SK-N-MC (cell line): ENCODE data around the gene ANKRD37.

Experiments
- DNase-seq: peaks from one replicate; pipeline ENCODE4 v3.0.0-alpha.2; 2011; ENCODE audit warnings: low read depth, low spot score
- H3K27ac ChIP-seq: fragments of 200-600 bp; sonication (generic); 2 replicates; pipeline ENCODE4 v1.5.1; 2016; ENCODE audit warnings: mixed run types
- H3K36me3 ChIP-seq: fragments of 200-600 bp; sonication (generic); 2 replicates; pipeline ENCODE4 v1.6.1; 2017; ENCODE audit warnings: antibody characterized with exemption, low read length, mixed read lengths; ENCODE audit not compliant: insufficient read depth
- H3K4me3 ChIP-seq: fragments of 200-600 bp; sonication (generic); 2 replicates; pipeline ENCODE4 v1.5.1; 2016
- H3K9ac ChIP-seq: fragments of 200-600 bp; sonication (generic); 2 replicates; pipeline ENCODE4 v1.8.0; 2017; ENCODE audit warnings: mixed run types, mixed read lengths; ENCODE audit not compliant: insufficient read length
- H3K9me3 ChIP-seq: fragments of 200-600 bp; sonication (generic); 2 replicates; pipeline ENCODE4 v1.6.1; 2017; ENCODE audit warnings: low read depth, mild to moderate bottlenecking, antibody characterized with exemption, low read length, moderate library complexity, mixed read lengths
- EZH2 ChIP-seq: fragments of 200-600 bp; sonication (generic); IDR thresholded peaks from one replicate; pipeline ENCODE4 v1.6.1; 2017; ENCODE audit warnings: antibody characterized with exemption
- FOXP2 ChIP-seq: optimal IDR thresholded peaks from 2 replicates; pipeline ENCODE3; 2011; ENCODE audit warnings: mild to moderate bottlenecking, moderate library complexity; ENCODE audit not compliant: insufficient read depth; ENCODE audit errors: extremely low read length, control extremely low read depth
- POLR2AphosphoS5 ChIP-seq: IDR thresholded peaks from 2 replicates; pipeline ENCODE4 v1.6.1; 2012; ENCODE audit warnings: mild to moderate bottlenecking, low read depth, low read length, borderline replicate concordance

Gene ANKRD37

GRCh38 chr4:185398618-185399017 is 2.0 kb downstream of the ANKRD37 start:
- Histone ChIP-seq H3K27ac (no peak overlapping the region), H3K4me3 (no peak overlapping the region), H3K9me3 (no peaks in the 10 kb centered on the region), H3K36me3 (peaks cover 12% of the 10 kb centered on the region; the same call in 1 of the 2 replicates), H3K9ac (no peak overlapping the region)
- TF ChIP-seq EZH2: no peak
- TF ChIP-seq FOXP2: no peak
- TF ChIP-seq POLR2AphosphoS5: no peak
- no peak for DNase-seq

GRCh38 chr4:185399466-185399865 is 2.8 kb downstream of the ANKRD37 start:
- no peak overlapping the region for H3K9ac ChIP-seq
- H3K36me3 ChIP-seq: peaks cover 12% of the 10 kb centered on the region; the same call in 1 of the 2 replicates

GRCh38 chr4:185404031-185404430 is 7.4 kb downstream of the ANKRD37 start:
- DNase-seq: no peak
- no peak overlapping the region for H3K27ac ChIP-seq
- H3K9ac ChIP-seq: no peak overlapping the region
- no peak for TF ChIP-seq POLR2AphosphoS5
- TF ChIP-seq FOXP2: no peak
- no peak for TF ChIP-seq EZH2
- peaks cover 36% of the 10 kb centered on the region for H3K36me3 ChIP-seq
- no peaks in the 10 kb centered on the region for H3K9me3 ChIP-seq
- H3K4me3 ChIP-seq: no peak overlapping the region

More at GRCh38 chr4:185399466-185399865, 2.8 kb downstream of the ANKRD37 start:
- no peak overlapping the region for H3K27ac ChIP-seq
- H3K9me3 ChIP-seq: no peaks in the 10 kb centered on the region
- H3K4me3 ChIP-seq: no peak overlapping the region
- no peak for DNase-seq
- TF ChIP-seq FOXP2 (no peak), POLR2AphosphoS5 (no peak), EZH2 (no peak)

GRCh38 chr4:185405296-185405999 is 8.8 kb downstream of the ANKRD37 start:
- H3K9ac ChIP-seq: no peak overlapping the region
- peaks cover 39% of the 10 kb centered on the region for H3K36me3 ChIP-seq

GRCh38 chr4:185408432-185408831 is 11.8 kb downstream of the ANKRD37 start:
- Histone ChIP-seq H3K4me3 (no peak overlapping the region), H3K27ac (no peak overlapping the region), H3K36me3 (peaks cover 42% of the 10 kb centered on the region), H3K9me3 (no peaks in the 10 kb centered on the region), H3K9ac (no peak overlapping the region)
- no peak for DNase-seq
- no peak for TF ChIP-seq EZH2
- TF ChIP-seq FOXP2: no peak
- no peak for TF ChIP-seq POLR2AphosphoS5

More at GRCh38 chr4:185405296-185405999, 8.8 kb downstream of the ANKRD37 start:
- Histone ChIP-seq H3K9me3 (no peaks in the 10 kb centered on the region), H3K4me3 (no peak overlapping the region), H3K27ac (no peak overlapping the region)
- DNase-seq: no peak
- TF ChIP-seq EZH2 (no peak), POLR2AphosphoS5 (no peak), FOXP2 (no peak)

- Histone ChIP-seq H3K4me3 (no peak overlapping the region), H3K9ac (no peak overlapping the region), H3K9me3 (no peaks in the 10 kb centered on the region), H3K36me3 (peaks cover 39% of the 10 kb centered on the region), H3K27ac (no peak overlapping the region)
- no peak for TF ChIP-seq FOXP2
- no peak for TF ChIP-seq POLR2AphosphoS5
- TF ChIP-seq EZH2: no peak
- no peak for DNase-seq
Measured at GRCh38 chr4:185411849-185412248, 15.2 kb downstream of the ANKRD37 start.

- no peak for DNase-seq
- Histone ChIP-seq H3K9me3 (no peaks in the 10 kb centered on the region), H3K9ac (no peak overlapping the region), H3K4me3 (no peak overlapping the region), H3K27ac (no peak overlapping the region), H3K36me3 (peaks cover 45% of the 10 kb centered on the region)
- TF ChIP-seq FOXP2: no peak
- no peak for TF ChIP-seq EZH2
- no peak for TF ChIP-seq POLR2AphosphoS5
Measured at GRCh38 chr4:185412412-185412811, 15.8 kb downstream of the ANKRD37 start.

- Histone ChIP-seq H3K36me3 (peaks cover 46% of the 10 kb centered on the region), H3K9ac (no peak overlapping the region), H3K9me3 (no peaks in the 10 kb centered on the region), H3K27ac (no peak overlapping the region), H3K4me3 (no peak overlapping the region)
- TF ChIP-seq FOXP2 (no peak), POLR2AphosphoS5 (no peak), EZH2 (no peak)
- DNase-seq: no peak
Measured at GRCh38 chr4:185416955-185417354, 20.3 kb downstream of the ANKRD37 start.
